ENCODE measurements around the gene AMBP.

The AMBP gene

GRCh38 chr9:114122136-114123027 lies 44.3 kb upstream of the AMBP start:
- no peaks in the 10 kb centered on the region for H4K20me1 ChIP-seq (ENCODE audit: insufficient read depth, low read length)
- TF ChIP-seq CTCF (IDR thresholded peaks at IDR 0.05; ENCODE audit: low read length) (no peak), EZH2 (IDR thresholded peaks at IDR 0.05; ENCODE audit: borderline replicate concordance, low read length) (no peak)
- H2AFZ ChIP-seq (ENCODE audit: low read length), result no peak overlapping the region
- H3K79me2 ChIP-seq (ENCODE audit: insufficient read depth, low read length), result no peaks in the 10 kb centered on the region
- no peaks in the 10 kb centered on the region for H3K36me3 ChIP-seq (ENCODE audit: insufficient read depth, low read length)
- no peaks in the 10 kb centered on the region for H3K9me2 ChIP-seq (ENCODE audit: low read depth, low read length)
- H3K4me2 ChIP-seq (ENCODE audit: low read length), result no peak overlapping the region
- H3K9me3 ChIP-seq (ENCODE audit: low read length), result no peaks in the 10 kb centered on the region
- H3K4me1 ChIP-seq (ENCODE audit: insufficient read depth, low read length, severe bottlenecking), result no peaks in the 10 kb centered on the region
- H3K27ac ChIP-seq (ENCODE audit: low read depth, low read length, poor library complexity, severe bottlenecking), result no peak overlapping the region
- H3K27me3 ChIP-seq (ENCODE audit: insufficient read depth, low read length), result no peaks in the 10 kb centered on the region
- H3K4me3 ChIP-seq (ENCODE audit: low read depth, low read length, poor library complexity, severe bottlenecking), result no peak overlapping the region
- no peak overlapping the region for H3K9ac ChIP-seq (ENCODE audit: low read length)
- no peaks in the 10 kb centered on the region for H3F3A ChIP-seq (ENCODE audit: insufficient read depth, low read length)

GRCh38 chr9:114121227-114122135 lies 43.4 kb upstream of the AMBP start:
- Histone ChIP-seq H3K9me2 (ENCODE audit: low read depth, low read length) (no peaks in the 10 kb centered on the region), H3K4me1 (ENCODE audit: insufficient read depth, low read length, severe bottlenecking) (no peaks in the 10 kb centered on the region), H3K4me3 (ENCODE audit: low read depth, low read length, poor library complexity, severe bottlenecking) (no peak overlapping the region), H3F3A (ENCODE audit: insufficient read depth, low read length) (no peaks in the 10 kb centered on the region), H3K9me3 (ENCODE audit: low read length) (no peaks in the 10 kb centered on the region), H2AFZ (ENCODE audit: low read length) (no peak overlapping the region), H4K20me1 (ENCODE audit: insufficient read depth, low read length) (no peaks in the 10 kb centered on the region), H3K27ac (ENCODE audit: low read depth, low read length, poor library complexity, severe bottlenecking) (no peak overlapping the region), H3K79me2 (ENCODE audit: insufficient read depth, low read length) (no peaks in the 10 kb centered on the region), H3K9ac (ENCODE audit: low read length) (no peak overlapping the region), H3K4me2 (ENCODE audit: low read length) (no peak overlapping the region), H3K27me3 (ENCODE audit: insufficient read depth, low read length) (no peaks in the 10 kb centered on the region), H3K36me3 (ENCODE audit: insufficient read depth, low read length) (no peaks in the 10 kb centered on the region)
- TF ChIP-seq CTCF (IDR thresholded peaks at IDR 0.05; ENCODE audit: low read length) (no peak), EZH2 (IDR thresholded peaks at IDR 0.05; ENCODE audit: borderline replicate concordance, low read length) (no peak)

GRCh38 chr9:114120192-114121014 lies 42.3 kb upstream of the AMBP start:
- Histone ChIP-seq H3K79me2 (ENCODE audit: insufficient read depth, low read length) (no peaks in the 10 kb centered on the region), H2AFZ (ENCODE audit: low read length) (no peak overlapping the region), H3K9me2 (ENCODE audit: low read depth, low read length) (no peaks in the 10 kb centered on the region), H3F3A (ENCODE audit: insufficient read depth, low read length) (no peaks in the 10 kb centered on the region), H3K27ac (ENCODE audit: low read depth, low read length, poor library complexity, severe bottlenecking) (no peak overlapping the region), H3K27me3 (ENCODE audit: insufficient read depth, low read length) (no peaks in the 10 kb centered on the region), H3K4me1 (ENCODE audit: insufficient read depth, low read length, severe bottlenecking) (no peaks in the 10 kb centered on the region), H3K4me2 (ENCODE audit: low read length) (no peak overlapping the region), H3K36me3 (ENCODE audit: insufficient read depth, low read length) (no peaks in the 10 kb centered on the region), H3K9ac (ENCODE audit: low read length) (no peak overlapping the region), H3K9me3 (ENCODE audit: low read length) (no peaks in the 10 kb centered on the region), H4K20me1 (ENCODE audit: insufficient read depth, low read length) (no peaks in the 10 kb centered on the region), H3K4me3 (ENCODE audit: low read depth, low read length, poor library complexity, severe bottlenecking) (no peak overlapping the region)
- TF ChIP-seq CTCF (IDR thresholded peaks at IDR 0.05; ENCODE audit: low read length) (no peak), EZH2 (IDR thresholded peaks at IDR 0.05; ENCODE audit: borderline replicate concordance, low read length) (no peak)
